Neural cell (in vitro differentiated cells): Measurements from ENCODE around the gene CT45A10. TPM values are rescaled to one million over a fixed set of nuclear protein-coding genes. Genes with fewer than 3 reads are reported as not detected.
"Not testable (repeated sequence)": the region's sequence is repeated elsewhere in the genome, so short reads cannot be mapped to it uniquely, and the experiment has no call there.

Source experiments
- H2AFZ ChIP-seq: fragments of 200-600, 300-800 bp; sonication (generic), shearing (Covaris generic); 2 replicates; pipeline ENCODE4 v1.6.0; 2014; ENCODE audit warnings: low read depth, mild to moderate bottlenecking, antibody characterized with exemption, low read length, moderate library complexity
- H3F3A ChIP-seq: fragments of 200-600 bp; shearing (Covaris generic); 2 replicates; pipeline ENCODE4 v1.6.1; 2016; ENCODE audit warnings: mild to moderate bottlenecking, moderate library complexity, mixed read lengths, antibody characterized with exemption, low read length; ENCODE audit not compliant: insufficient read depth, poor library complexity, severe bottlenecking
- H3K27ac ChIP-seq: fragments of 200-600, 300-800 bp; sonication (generic), shearing (Covaris generic); 2 replicates; pipeline ENCODE4 v1.5.1; 2014; ENCODE audit warnings: mild to moderate bottlenecking, low read length, moderate library complexity
- H3K27me3 ChIP-seq: fragments of 300-800, 200-600 bp; sonication (generic), shearing (Covaris generic); 2 replicates; pipeline ENCODE4 v1.6.0; 2014; ENCODE audit warnings: mild to moderate bottlenecking, low read depth, low read length, moderate library complexity; ENCODE audit not compliant: insufficient read depth
- H3K36me3 ChIP-seq: fragments of 300-800, 200-600 bp; sonication (generic), shearing (Covaris generic); 2 replicates; pipeline ENCODE4 v1.5.1; 2014; ENCODE audit warnings: mild to moderate bottlenecking, antibody characterized with exemption, low read length, moderate library complexity; ENCODE audit not compliant: insufficient read depth
- H3K4me2 ChIP-seq: fragments of 300-800, 200-600 bp; sonication (generic), shearing (Covaris generic); 2 replicates; pipeline ENCODE4 v1.6.0; 2014; ENCODE audit warnings: mild to moderate bottlenecking, low read length
- H3K4me3 ChIP-seq: fragments of 300-800, 200-600 bp; sonication (generic), shearing (Covaris generic); 2 replicates; pipeline ENCODE4 v1.5.1; 2014; ENCODE audit warnings: mild to moderate bottlenecking, low read length, moderate library complexity
- H3K79me2 ChIP-seq: fragments of 200-600 bp; shearing (Covaris generic); replicated peaks from 2 replicates; pipeline ENCODE4 v1.6.0; 2014; ENCODE audit warnings: mild to moderate bottlenecking, low read length, moderate library complexity; ENCODE audit not compliant: insufficient read depth
- H3K9ac ChIP-seq: fragments of 300-800, 200-600 bp; sonication (generic), shearing (Covaris generic); 2 replicates; pipeline ENCODE4 v1.6.1; 2016; ENCODE audit warnings: mild to moderate bottlenecking, low read length, mixed read lengths
- H3K9me2 ChIP-seq: fragments of 200-600 bp; shearing (Covaris generic); 2 replicates; pipeline ENCODE4 v1.6.1; 2016; ENCODE audit warnings: mild to moderate bottlenecking, low read length, mixed read lengths; ENCODE audit not compliant: insufficient read depth
- H3K9me3 ChIP-seq: fragments of 200-600, 300-800 bp; sonication (generic), shearing (Covaris generic); 2 replicates; pipeline ENCODE4 v1.6.1; 2016; ENCODE audit warnings: mild to moderate bottlenecking, mixed run types, low read length, moderate library complexity, mixed read lengths
- H4K20me1 ChIP-seq: fragments of 200-600 bp; shearing (Covaris generic); 2 replicates; pipeline ENCODE4 v1.6.1; 2016; ENCODE audit warnings: mild to moderate bottlenecking, mixed run types; ENCODE audit not compliant: insufficient read depth
- CTCF ChIP-seq: fragments of 450-650 bp; IDR thresholded peaks from 2 replicates; pipeline ENCODE4 v1.5.1; 2014; ENCODE audit warnings: antibody characterized with exemption, mild to moderate bottlenecking, moderate library complexity; ENCODE audit not compliant: poor library complexity, severe bottlenecking
- EP300 ChIP-seq: fragments of 450-650 bp; conservative IDR thresholded peaks from 2 replicates; pipeline ENCODE4 v1.6.1; 2014; ENCODE audit warnings: antibody characterized with exemption, mild to moderate bottlenecking, moderate library complexity; ENCODE audit not compliant: poor library complexity, severe bottlenecking
- EZH2 ChIP-seq: fragments of 200-600, 300-800 bp; shearing (Covaris generic), sonication (generic); IDR thresholded peaks from 2 replicates; pipeline ENCODE4 v1.6.1; 2014; ENCODE audit warnings: antibody characterized with exemption, low read length, borderline replicate concordance, mild to moderate bottlenecking; ENCODE audit not compliant: insufficient read depth, poor library complexity, severe bottlenecking
- MXI1 ChIP-seq: fragments of 450-650 bp; conservative IDR thresholded peaks from 2 replicates; pipeline ENCODE4 v1.6.1; 2014; ENCODE audit warnings: antibody characterized with exemption, mild to moderate bottlenecking; ENCODE audit not compliant: poor library complexity, severe bottlenecking
- POLR2AphosphoS5 ChIP-seq: IDR thresholded peaks from 2 replicates; pipeline ENCODE4 v1.6.1; 2012
- RAD21 ChIP-seq: fragments of 450-650 bp; conservative IDR thresholded peaks from 2 replicates; pipeline ENCODE4 v1.6.1; 2014; ENCODE audit warnings: antibody characterized with exemption, mild to moderate bottlenecking, moderate library complexity
- REST ChIP-seq: IDR thresholded peaks from 2 replicates; pipeline ENCODE4 v1.6.1; 2012; ENCODE audit warnings: borderline replicate concordance
- SMC3 ChIP-seq: fragments of 450-650 bp; conservative IDR thresholded peaks from 2 replicates; pipeline ENCODE4 v1.6.1; 2014; ENCODE audit warnings: antibody characterized with exemption, mild to moderate bottlenecking, moderate library complexity; ENCODE audit not compliant: poor library complexity
- TAF1 ChIP-seq: IDR thresholded peaks from 2 replicates; pipeline ENCODE4 v1.6.1; 2012; ENCODE audit warnings: low read depth
- polyA plus RNA-seq: library from polyadenylated mRNA; depleted of rRNA; stranded (reverse); fragments of >200 nt; gene quantifications from 2 replicates; pipeline ENCODE4 v1.2.3, GENCODE V29; 2014

The CT45A10 gene
- polyA plus RNA-seq, 1 donor from 2014 or later = not detected

DNA sequence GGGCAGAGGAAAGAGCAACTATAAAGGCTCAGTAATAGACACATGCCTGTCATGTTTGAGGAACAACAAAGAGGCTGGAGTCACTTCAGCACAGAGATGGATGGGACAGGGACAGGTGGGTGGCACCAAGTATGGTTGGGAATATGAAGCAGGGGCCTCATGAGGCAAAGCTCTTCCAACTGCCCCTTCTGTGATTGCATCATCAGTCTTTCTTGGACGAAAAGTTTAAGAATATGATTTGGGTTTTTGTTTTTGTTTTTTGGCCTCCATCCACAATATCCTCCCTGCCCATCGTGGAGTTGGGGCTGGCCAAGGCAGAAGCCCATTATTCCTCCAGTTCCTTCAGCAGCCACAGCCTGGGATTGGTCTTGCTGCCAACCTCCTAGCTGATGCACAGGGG, 34.7 kb upstream of the CT45A10 start:
- no peaks in the 10 kb centered on the region for H3K36me3 ChIP-seq
- H3K27me3 ChIP-seq = no peaks in the 10 kb centered on the region
- H3K27ac ChIP-seq = no peak overlapping the region
- no peaks in the 10 kb centered on the region for H4K20me1 ChIP-seq
- no peak overlapping the region for H3K4me3 ChIP-seq
- H3K9me3 ChIP-seq = no peaks in the 10 kb centered on the region
- no peak overlapping the region for H3K4me2 ChIP-seq
- H3K9ac ChIP-seq = no peak overlapping the region
- no peaks in the 10 kb centered on the region for H3K9me2 ChIP-seq
- H3K79me2 ChIP-seq = no peaks in the 10 kb centered on the region
- no peaks in the 10 kb centered on the region for H3F3A ChIP-seq
- no peak overlapping the region for H2AFZ ChIP-seq
- TF ChIP-seq MXI1 = no peak
- no peak for TF ChIP-seq TAF1
- TF ChIP-seq RAD21 = no peak
- TF ChIP-seq EZH2 = no peak
- no peak for TF ChIP-seq EP300
- TF ChIP-seq SMC3 = no peak
- TF ChIP-seq CTCF = no peak
- no peak for TF ChIP-seq REST
- TF ChIP-seq POLR2AphosphoS5 = no peak

DNA sequence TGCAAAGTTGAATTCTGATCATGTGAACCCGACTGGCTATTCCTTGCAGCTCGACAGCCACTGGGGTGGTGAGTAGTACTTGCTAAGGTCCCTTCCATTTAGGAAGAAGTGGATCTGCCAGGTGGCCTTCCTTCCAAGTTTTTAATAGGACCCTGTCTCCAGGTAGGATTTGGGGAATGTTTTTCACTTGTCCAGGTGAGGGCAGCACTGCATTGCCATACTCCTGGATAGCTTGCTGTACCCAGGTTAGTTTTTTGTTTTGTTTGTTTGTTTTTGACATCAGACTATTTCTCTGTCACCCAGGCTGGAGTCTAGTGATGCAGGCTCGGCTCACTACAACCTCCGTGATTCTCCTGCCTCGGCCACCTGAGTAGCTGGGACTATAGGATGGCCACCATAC, 30.1 kb upstream of the CT45A10 start:
- Histone ChIP-seq H3K4me3 (no peak overlapping the region), H3K36me3 (no peaks in the 10 kb centered on the region), H3K9me2 (no peaks in the 10 kb centered on the region), H3K27ac (no peak overlapping the region), H3F3A (no peaks in the 10 kb centered on the region), H4K20me1 (no peaks in the 10 kb centered on the region), H3K79me2 (no peaks in the 10 kb centered on the region), H3K9ac (no peak overlapping the region), H3K27me3 (no peaks in the 10 kb centered on the region), H3K9me3 (no peaks in the 10 kb centered on the region), H2AFZ (no peak overlapping the region), H3K4me2 (no peak overlapping the region)
- no peak for TF ChIP-seq SMC3
- no peak for TF ChIP-seq TAF1
- no peak for TF ChIP-seq EZH2
- no peak for TF ChIP-seq MXI1
- no peak for TF ChIP-seq RAD21
- no peak for TF ChIP-seq REST
- no peak for TF ChIP-seq EP300
- no peak for TF ChIP-seq POLR2AphosphoS5
- no peak for TF ChIP-seq CTCF

- H3K79me2 ChIP-seq, H4K20me1 ChIP-seq, H3K27me3 ChIP-seq, H3F3A ChIP-seq, H3K9ac ChIP-seq, H3K4me3 ChIP-seq, H3K4me2 ChIP-seq, H3K9me2 ChIP-seq, H2AFZ ChIP-seq, H3K9me3 ChIP-seq, H3K36me3 ChIP-seq, H3K27ac ChIP-seq: not testable (repeated sequence)
Measured at GRCh38 chrX:135920516-135920915, 27.3 kb upstream of the CT45A10 start.
